C4-2B (cell line): ENCODE measurements around the gene HS6ST3.

Source experiments
- CTCF ChIP-seq: fragments of 450-650 bp; conservative IDR thresholded peaks from 2 replicates; pipeline ENCODE4 v1.5.1; 2017; ENCODE audit warnings: mild to moderate bottlenecking
- ZFX ChIP-seq: fragments of 450-650 bp; IDR thresholded peaks from 2 replicates; pipeline ENCODE4 v1.6.1; 2017

GRCh38 chr13:96762876-96763275, 673.0 kb downstream of the HS6ST3 start:
- TF ChIP-seq CTCF (no peak), ZFX (no peak)
